Subcutaneous adipose tissue (tissue), 4 donors: ENCODE measurements around the gene CDK1. TPM values are rescaled to one million over a fixed set of nuclear protein-coding genes. Genes with fewer than 3 reads are reported as not detected.

ENCODE experiments used
- total RNA-seq, 4 donors: library from RNA; depleted of rRNA; stranded (reverse); fragments of >200 nt; gene quantifications; one replicate each; pipeline ENCODE4 v1.1.0, GENCODE V29; 2016
- TF ChIP-seq, protein P1 (sequence below): fragments of 450-650 bp; IDR thresholded peaks from one replicate; pipeline ENCODE4 v1.5.1; 2016; ENCODE audit warnings: low read depth, mild to moderate bottlenecking, control low read depth, antibody characterized with exemption, moderate library complexity

Gene CDK1
- total RNA-seq, 4 donors from 2014 or later: 0.82 to 9.5 (median 6.7) TPM

- TF ChIP-seq, protein P1, sequence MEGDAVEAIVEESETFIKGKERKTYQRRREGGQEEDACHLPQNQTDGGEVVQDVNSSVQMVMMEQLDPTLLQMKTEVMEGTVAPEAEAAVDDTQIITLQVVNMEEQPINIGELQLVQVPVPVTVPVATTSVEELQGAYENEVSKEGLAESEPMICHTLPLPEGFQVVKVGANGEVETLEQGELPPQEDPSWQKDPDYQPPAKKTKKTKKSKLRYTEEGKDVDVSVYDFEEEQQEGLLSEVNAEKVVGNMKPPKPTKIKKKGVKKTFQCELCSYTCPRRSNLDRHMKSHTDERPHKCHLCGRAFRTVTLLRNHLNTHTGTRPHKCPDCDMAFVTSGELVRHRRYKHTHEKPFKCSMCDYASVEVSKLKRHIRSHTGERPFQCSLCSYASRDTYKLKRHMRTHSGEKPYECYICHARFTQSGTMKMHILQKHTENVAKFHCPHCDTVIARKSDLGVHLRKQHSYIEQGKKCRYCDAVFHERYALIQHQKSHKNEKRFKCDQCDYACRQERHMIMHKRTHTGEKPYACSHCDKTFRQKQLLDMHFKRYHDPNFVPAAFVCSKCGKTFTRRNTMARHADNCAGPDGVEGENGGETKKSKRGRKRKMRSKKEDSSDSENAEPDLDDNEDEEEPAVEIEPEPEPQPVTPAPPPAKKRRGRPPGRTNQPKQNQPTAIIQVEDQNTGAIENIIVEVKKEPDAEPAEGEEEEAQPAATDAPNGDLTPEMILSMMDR: no peak
These were observed 17.4 kb downstream of the CDK1 start for GRCh38 chr10:60795465-60796202.

DNA sequence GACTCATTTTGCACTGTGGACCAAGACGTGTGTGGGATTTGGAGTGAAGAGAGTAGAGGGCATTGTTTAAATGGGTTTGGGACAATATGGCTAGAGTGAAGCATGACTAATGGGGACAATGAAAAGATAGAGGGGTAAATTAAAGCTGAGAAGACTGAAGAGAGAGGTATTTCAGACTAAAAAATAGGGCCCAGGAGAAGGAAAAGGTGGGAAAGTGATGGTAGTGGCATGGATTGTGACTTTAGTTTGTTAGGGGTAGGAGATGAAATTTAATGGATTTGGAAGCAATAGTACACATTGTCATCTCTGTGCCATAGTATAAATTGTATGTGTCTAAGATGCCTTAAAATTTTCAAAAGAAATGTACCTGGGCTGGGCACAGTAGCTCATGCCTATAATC lies 18.2 kb downstream of the CDK1 start:
- TF ChIP-seq, protein P1: no peak

- TF ChIP-seq, protein P1: no peak
These were observed 18.9 kb downstream of the CDK1 start for GRCh38 chr10:60797200-60797599.

- TF ChIP-seq, protein P1: no peak
These were observed 19.8 kb downstream of the CDK1 start for GRCh38 chr10:60798031-60798430.

DNA sequence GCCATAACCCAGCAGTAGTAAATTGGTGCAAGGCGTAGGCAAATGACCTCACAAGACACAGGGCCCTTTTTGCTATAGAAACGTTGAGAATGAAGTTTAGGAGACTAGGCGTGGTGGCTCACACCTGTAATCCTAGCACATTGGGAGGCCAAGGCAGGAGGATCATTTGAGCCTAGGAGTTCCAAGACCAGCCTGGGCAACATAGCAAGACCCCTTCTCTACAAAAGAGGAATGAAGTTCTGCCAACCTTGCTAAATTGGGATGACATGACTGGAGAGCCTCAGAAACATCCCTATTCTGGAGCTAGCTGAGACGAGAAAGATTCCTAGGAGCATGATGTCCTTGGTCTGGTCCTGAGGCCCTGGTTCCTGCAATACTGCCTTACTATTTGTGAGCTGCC lies 20.6 kb downstream of the CDK1 start:
- TF ChIP-seq, protein P1: no peak

DNA sequence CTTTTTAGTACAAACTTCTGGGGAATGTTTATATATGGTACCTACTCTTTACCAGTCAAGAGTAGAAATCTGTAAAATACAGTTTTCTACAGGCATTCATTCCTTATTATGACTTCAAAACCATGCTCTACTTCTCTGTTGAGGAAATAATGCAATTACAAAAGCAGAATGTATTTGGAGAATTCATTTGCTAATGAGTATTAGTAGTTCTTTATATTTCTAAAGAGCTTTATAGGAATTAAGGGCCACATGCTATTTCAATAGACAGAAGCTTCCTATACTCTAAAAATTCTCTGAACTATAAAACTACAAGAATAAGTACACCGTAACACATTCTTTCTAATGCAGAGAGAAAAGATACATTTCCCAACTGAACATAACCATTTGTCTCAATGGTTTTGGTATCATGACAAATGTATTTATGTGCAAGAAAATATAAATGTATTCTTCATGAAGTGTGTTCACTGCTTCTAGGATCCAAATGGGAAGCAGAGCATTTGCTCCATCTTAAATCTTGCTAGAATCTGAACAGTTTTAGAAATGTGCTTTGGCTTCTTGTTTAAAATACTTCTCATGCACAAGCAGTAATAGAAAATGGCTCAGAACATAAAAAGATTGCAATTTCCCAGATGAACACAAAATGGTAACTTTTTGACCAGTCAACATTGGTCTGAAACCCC lies 21.8 kb downstream of the CDK1 start:
- TF ChIP-seq, protein P1: no peak

- TF ChIP-seq, protein P1: no peak
These were observed 22.6 kb downstream of the CDK1 start for GRCh38 chr10:60800918-60801317.
